LNCaP clone FGC (cell line): ENCODE data around the gene ITGA11.

Source experiments
- DNase-seq: peaks from one replicate; pipeline ENCODE4 v3.0.0-alpha.2; 2011; ENCODE audit warnings: low read depth
- H3K4me3 ChIP-seq: 2 replicates; pipeline ENCODE4 v1.5.1; 2011; ENCODE audit warnings: mild to moderate bottlenecking, low read depth, low read length, control low read depth
- CTCF ChIP-seq: IDR thresholded peaks from 2 replicates; pipeline ENCODE4 v1.5.1; 2012; ENCODE audit warnings: mild to moderate bottlenecking; ENCODE audit not compliant: control insufficient read depth, insufficient read depth; ENCODE audit errors: extremely low read depth

Gene ITGA11

DNA sequence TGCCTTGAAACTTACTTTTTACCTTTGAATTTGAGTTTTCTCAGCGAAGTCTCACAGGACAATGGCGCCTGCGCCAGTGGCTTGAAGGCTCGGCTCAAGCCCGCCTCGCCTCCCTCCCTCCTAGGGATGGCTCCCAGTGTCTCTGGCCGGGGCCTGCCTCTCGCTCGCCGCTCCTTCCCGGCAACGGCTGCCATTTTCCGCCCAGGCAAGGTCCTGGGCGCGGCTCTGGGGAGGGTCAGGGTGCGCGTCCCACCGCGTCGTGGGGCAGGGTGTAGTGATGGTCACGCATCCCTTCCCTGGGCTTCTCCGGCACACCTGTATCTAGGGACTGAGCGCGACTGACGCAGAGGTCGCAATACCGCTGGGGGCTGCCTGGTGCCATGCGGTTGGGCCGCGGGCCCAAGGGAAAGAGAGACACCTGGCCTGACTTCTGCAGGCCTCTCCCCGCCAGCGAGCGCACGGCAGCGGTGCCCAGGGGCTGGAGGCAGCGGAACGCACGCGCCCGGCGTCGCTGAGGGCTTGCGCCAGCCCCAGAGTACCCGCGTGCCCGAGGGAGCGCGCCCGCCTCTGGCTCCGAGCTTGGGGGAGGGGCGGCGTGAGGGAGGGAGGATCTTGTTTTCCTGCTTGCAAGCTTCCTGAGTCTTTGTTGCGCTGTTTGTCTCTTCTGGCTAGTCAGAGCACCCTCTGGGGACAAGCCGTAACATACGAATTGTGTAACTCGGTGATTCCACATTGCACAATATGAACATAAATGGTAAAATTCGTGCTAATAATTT lies 175.1 kb downstream of the ITGA11 start:
- no peak overlapping the region for H3K4me3 ChIP-seq
- no peak for TF ChIP-seq CTCF
- no peak for DNase-seq

GRCh38 chr15:68252925-68253534 lies 178.9 kb downstream of the ITGA11 start:
- no peak overlapping the region for H3K4me3 ChIP-seq
- TF ChIP-seq CTCF: peak; percentile 86
- peak; percentile 62 for DNase-seq

DNA sequence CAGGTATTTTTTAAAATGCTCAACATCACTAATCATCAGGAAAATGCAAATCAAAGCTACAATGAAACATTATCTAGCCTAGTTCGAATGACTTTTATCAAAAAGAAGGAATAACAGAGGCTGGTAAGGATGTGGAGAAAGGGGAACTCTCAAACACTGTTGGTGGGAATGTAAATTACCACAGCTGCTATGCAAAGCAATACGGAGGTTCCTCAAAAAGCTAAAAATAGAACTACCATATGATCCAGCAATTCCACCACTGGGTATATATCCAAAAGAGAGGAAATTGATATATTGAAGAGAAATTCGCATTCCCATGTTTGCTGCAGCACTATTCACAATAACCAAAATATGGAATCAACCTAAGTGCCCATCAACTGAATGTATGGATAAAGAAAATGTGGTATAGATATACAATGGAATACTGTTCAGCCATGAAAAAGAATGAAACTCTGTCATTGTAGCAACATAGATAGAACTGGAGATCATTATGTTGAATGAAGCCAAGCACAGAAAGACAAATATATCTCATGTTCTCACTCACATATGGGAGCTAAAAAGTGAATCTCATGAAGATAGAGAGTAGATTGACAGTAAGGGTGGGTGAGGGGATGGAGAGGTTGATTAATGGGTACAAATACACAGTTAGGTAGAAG lies 182.8 kb downstream of the ITGA11 start:
- no peak for DNase-seq
- no peak for TF ChIP-seq CTCF
- no peak overlapping the region for H3K4me3 ChIP-seq
